ES-I3 (cell line): ENCODE data around the gene MRPL50.

ENCODE experiments used
- H3K36me3 ChIP-seq: 2 replicates; pipeline ENCODE4 v1.6.1; 2013; ENCODE audit warnings: mild to moderate bottlenecking, low read length, control low read depth, moderate library complexity; ENCODE audit not compliant: insufficient read depth
- H3K4me1 ChIP-seq: 2 replicates; pipeline ENCODE4 v1.6.1; 2013; ENCODE audit warnings: mild to moderate bottlenecking, control low read depth, low read length; ENCODE audit not compliant: insufficient read depth
- H3K9ac ChIP-seq: 2 replicates; pipeline ENCODE4 v1.6.1; 2013; ENCODE audit warnings: low read depth, mild to moderate bottlenecking, low read length, moderate library complexity
- H3K9me3 ChIP-seq: 2 replicates; pipeline ENCODE4 v1.6.1; 2013; ENCODE audit warnings: mild to moderate bottlenecking, low read length, moderate library complexity; ENCODE audit not compliant: control insufficient read depth, insufficient read depth

MRPL50 gene

GRCh38 chr9:101429736-101430135, 31.3 kb upstream of the MRPL50 start:
- Histone ChIP-seq H3K9me3 (no peaks in the 10 kb centered on the region), H3K4me1 (no peaks in the 10 kb centered on the region)

GRCh38 chr9:101428909-101429308, 30.5 kb upstream of the MRPL50 start:
- Histone ChIP-seq H3K9ac (no peak overlapping the region), H3K4me1 (no peaks in the 10 kb centered on the region), H3K36me3 (no peaks in the 10 kb centered on the region), H3K9me3 (no peaks in the 10 kb centered on the region)

More at GRCh38 chr9:101429736-101430135, 31.3 kb upstream of the MRPL50 start:
- H3K36me3 ChIP-seq, result no peaks in the 10 kb centered on the region
- no peak overlapping the region for H3K9ac ChIP-seq

DNA sequence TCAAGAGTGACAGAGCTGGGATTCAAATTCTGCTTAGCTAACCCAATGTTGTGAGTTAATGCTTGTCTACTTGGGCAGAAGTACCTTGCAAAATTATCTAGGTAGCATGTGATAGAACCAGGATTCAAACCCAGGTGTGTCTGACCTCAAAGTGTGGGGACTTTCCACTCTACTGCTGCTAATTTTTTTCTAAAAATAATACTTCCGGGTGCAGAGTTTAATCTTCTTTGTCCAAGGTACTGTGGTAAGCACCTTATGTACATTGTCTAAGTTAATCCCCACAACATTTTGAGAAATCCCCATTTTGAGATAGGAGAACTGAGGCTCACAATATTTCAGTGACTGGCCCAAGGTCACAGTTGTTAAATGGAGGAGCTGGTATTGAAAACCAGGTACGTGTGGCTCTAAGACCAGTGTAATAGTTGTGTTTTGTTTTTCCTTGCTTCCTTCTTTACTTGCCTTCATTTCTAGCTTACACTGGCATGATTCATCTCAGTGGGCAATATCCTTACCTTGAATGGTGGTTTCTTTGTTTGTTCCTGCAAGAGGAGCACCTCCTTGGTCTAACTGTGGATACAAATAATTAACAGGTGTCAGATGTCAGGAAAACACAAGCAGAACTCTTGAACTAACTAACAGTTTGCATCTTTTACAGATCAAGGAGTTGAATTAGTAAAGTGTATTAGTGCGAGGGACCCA, 29.7 kb upstream of the MRPL50 start:
- no peaks in the 10 kb centered on the region for H3K36me3 ChIP-seq
- no peaks in the 10 kb centered on the region for H3K4me1 ChIP-seq
- H3K9ac ChIP-seq, result no peak overlapping the region

GRCh38 chr9:101427358-101427757, 28.9 kb upstream of the MRPL50 start:
- H3K9me3 ChIP-seq, result no peaks in the 10 kb centered on the region
- H3K9ac ChIP-seq, result no peak overlapping the region
- H3K36me3 ChIP-seq, result no peaks in the 10 kb centered on the region
- no peaks in the 10 kb centered on the region for H3K4me1 ChIP-seq

More for the DNA sequence above, 29.7 kb upstream of the MRPL50 start:
- H3K9me3 ChIP-seq, result no peaks in the 10 kb centered on the region

- no peaks in the 10 kb centered on the region for H3K36me3 ChIP-seq
- no peaks in the 10 kb centered on the region for H3K9me3 ChIP-seq
- H3K9ac ChIP-seq, result no peak overlapping the region
These were observed 23.2 kb upstream of the MRPL50 start for GRCh38 chr9:101421653-101422065.

DNA sequence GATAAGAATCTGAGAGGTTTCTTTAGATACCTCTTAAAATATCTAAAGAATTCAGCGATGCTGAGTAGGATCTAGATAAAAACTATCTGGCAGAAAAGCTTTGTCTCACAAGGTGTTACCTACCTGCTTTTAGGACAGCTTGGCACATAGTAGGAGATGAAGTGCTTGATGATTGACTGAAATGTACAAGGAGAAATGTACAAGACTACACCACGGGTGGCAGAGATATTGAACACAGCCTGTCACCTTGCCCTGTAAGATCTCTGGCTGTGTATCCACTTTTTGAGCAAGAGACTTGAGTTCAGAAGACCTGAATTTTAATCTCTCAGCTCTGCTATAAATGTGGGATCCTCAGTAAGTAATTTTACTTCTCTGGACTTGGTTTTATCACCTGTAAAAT, 21.4 kb upstream of the MRPL50 start:
- no peaks in the 10 kb centered on the region for H3K36me3 ChIP-seq
- H3K9ac ChIP-seq, result no peak overlapping the region
- H3K4me1 ChIP-seq, result no peaks in the 10 kb centered on the region
- no peaks in the 10 kb centered on the region for H3K9me3 ChIP-seq

More at GRCh38 chr9:101421653-101422065, 23.2 kb upstream of the MRPL50 start:
- H3K4me1 ChIP-seq, result no peaks in the 10 kb centered on the region

DNA sequence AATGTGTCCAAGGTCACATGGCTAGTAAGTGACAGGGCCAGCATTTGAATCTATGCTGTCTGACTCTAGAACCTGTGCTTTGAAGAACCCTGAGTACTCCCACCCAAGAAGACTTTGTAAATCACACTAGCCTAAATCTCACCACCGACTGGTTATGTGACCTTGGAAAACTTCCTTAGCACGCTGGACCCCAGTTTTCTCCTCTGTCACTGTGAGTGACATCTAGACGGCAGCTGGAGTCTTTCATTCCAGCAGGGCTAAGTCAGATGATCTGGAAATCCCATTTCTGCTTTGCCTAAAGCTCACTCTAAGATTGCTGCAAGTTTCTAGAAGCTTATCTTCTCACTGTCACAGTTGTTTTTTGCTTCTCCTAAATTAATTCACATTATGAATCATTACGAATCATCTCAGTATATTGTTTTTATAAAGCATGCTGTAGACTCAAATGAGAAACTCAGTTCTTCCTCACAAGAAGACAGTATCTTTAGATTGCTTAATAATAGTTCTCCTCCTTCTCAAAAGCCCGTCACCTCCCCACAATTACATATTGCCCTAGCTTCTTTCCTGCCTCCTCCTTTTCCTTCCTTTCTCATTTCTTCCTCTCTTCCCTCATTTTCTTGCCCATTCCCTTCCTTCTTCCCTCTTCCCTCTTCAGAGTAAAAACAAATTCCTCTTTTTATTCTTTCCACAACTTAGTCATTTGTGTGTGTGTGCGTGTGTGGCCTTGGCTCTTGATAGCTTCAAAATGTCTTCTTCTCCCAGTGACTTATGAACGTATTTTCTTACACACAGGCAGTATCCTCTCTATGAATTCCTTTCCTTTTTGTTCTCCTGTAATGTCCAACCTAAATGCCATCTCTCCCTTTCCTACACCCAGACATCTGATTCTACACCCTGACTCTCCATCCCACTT, 20.4 kb upstream of the MRPL50 start:
- Histone ChIP-seq H3K36me3 (no peaks in the 10 kb centered on the region), H3K9ac (no peak overlapping the region), H3K4me1 (no peaks in the 10 kb centered on the region), H3K9me3 (no peaks in the 10 kb centered on the region; the same call in 1 of the 2 replicates)

- peaks cover 1% of the 10 kb centered on the region; the same call in 1 of the 2 replicates for H3K36me3 ChIP-seq
- H3K9ac ChIP-seq, result no peak overlapping the region
- H3K4me1 ChIP-seq, result no peaks in the 10 kb centered on the region
- H3K9me3 ChIP-seq, result no peaks in the 10 kb centered on the region; the same call in 1 of the 2 replicates
These were observed 19.6 kb upstream of the MRPL50 start for GRCh38 chr9:101417977-101418376.

GRCh38 chr9:101417389-101417788, 19.0 kb upstream of the MRPL50 start:
- Histone ChIP-seq H3K4me1 (no peaks in the 10 kb centered on the region), H3K9me3 (no peaks in the 10 kb centered on the region; the same call in 1 of the 2 replicates), H3K36me3 (peaks cover 2% of the 10 kb centered on the region; the same call in 1 of the 2 replicates), H3K9ac (no peak overlapping the region)

- peaks cover 4% of the 10 kb centered on the region; the same call in 1 of the 2 replicates for H3K9me3 ChIP-seq
- no peaks in the 10 kb centered on the region for H3K4me1 ChIP-seq
- H3K9ac ChIP-seq, result no peak overlapping the region
- H3K36me3 ChIP-seq, result peaks cover 2% of the 10 kb centered on the region; the same call in 1 of the 2 replicates
These were observed 17.2 kb upstream of the MRPL50 start for GRCh38 chr9:101415578-101415977.

DNA sequence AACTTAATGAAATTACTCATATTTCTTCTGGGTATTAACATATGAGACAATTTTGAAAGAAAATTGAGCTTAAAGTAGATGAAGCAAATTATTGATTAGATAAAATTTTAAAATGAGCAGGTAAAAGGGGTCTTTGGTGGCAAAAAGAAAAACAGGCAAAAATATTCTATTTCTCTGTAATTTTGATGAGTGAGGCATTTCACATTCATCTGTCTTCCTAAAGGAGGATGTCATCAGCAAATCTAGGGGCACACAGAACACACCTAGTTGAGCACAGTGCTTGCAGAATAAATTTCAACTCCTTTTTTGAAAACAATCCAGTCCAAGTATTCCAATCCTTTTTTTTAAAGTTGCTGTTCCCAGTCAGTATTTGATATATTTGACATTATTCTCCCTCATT, 16.4 kb upstream of the MRPL50 start:
- Histone ChIP-seq H3K9me3 (peaks cover 11% of the 10 kb centered on the region), H3K9ac (no peak overlapping the region), H3K36me3 (peaks cover 3% of the 10 kb centered on the region; the same call in 1 of the 2 replicates), H3K4me1 (no peaks in the 10 kb centered on the region)

DNA sequence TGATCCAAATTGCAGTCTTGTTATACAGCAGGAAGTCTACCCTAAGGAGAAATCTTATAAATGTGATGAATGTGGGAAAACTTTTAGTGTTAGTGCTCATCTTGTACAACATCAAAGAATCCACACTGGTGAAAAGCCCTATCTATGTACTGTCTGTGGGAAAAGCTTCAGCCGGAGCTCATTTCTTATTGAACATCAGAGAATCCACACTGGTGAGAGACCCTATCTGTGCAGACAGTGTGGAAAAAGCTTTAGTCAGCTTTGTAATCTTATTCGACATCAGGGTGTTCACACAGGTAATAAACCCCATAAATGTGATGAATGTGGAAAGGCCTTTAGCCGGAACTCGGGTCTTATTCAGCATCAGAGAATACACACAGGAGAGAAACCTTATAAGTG, 10.7 kb upstream of the MRPL50 start:
- Histone ChIP-seq H3K4me1 (no peaks in the 10 kb centered on the region), H3K9me3 (peaks cover 53% of the 10 kb centered on the region), H3K9ac (no peak overlapping the region), H3K36me3 (peaks cover 31% of the 10 kb centered on the region)

DNA sequence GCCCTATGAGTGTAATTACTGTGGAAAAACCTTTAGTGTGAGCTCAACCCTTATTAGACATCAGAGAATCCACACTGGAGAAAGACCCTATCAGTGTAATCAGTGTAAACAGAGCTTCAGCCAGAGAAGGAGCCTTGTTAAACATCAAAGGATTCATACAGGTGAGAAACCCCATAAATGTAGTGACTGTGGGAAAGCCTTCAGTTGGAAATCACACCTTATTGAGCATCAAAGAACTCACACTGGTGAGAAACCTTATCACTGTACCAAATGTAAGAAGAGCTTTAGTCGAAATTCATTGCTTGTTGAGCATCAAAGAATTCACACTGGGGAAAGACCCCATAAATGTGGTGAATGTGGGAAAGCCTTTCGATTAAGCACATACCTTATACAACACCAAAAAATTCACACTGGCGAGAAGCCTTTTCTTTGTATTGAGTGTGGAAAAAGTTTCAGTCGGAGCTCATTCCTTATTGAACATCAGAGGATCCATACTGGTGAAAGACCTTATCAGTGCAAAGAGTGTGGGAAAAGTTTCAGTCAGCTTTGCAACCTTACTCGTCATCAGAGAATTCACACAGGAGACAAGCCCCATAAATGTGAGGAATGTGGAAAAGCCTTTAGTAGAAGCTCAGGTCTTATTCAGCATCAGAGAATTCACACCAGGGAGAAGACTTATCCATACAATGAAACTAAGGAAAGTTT, 10.1 kb upstream of the MRPL50 start:
- Histone ChIP-seq H3K36me3 (peaks cover 35% of the 10 kb centered on the region), H3K9me3 (peaks cover 58% of the 10 kb centered on the region), H3K4me1 (no peaks in the 10 kb centered on the region), H3K9ac (no peak overlapping the region)
